HEK293T (cell line): ENCODE results near the gene CIB1.

Source experiments
- ARNT ChIP-seq: fragments of 450-650 bp; IDR thresholded peaks from 2 replicates; pipeline ENCODE4 v1.6.1; 2017; ENCODE audit warnings: mild to moderate bottlenecking
- BHLHE40 ChIP-seq: fragments of 450-650 bp; IDR thresholded peaks from 2 replicates; pipeline ENCODE4 v1.6.1; 2016; ENCODE audit warnings: mild to moderate bottlenecking, moderate library complexity, borderline replicate concordance
- FOXA1 ChIP-seq: fragments of 450-650 bp; IDR thresholded peaks from 2 replicates; pipeline ENCODE4 v1.6.1; 2016; ENCODE audit warnings: mild to moderate bottlenecking
- FOXM1 ChIP-seq: fragments of 450-650 bp; IDR thresholded peaks from 2 replicates; pipeline ENCODE4 v1.6.1; 2017; ENCODE audit warnings: mild to moderate bottlenecking, borderline replicate concordance
- HDGF ChIP-seq: fragments of 450-650 bp; IDR thresholded peaks from 2 replicates; pipeline ENCODE4 v1.6.1; 2017; ENCODE audit warnings: antibody characterized with exemption, borderline replicate concordance
- PKNOX1 ChIP-seq: fragments of 450-650 bp; IDR thresholded peaks from 2 replicates; pipeline ENCODE4 v1.6.1; 2016
- SP1 ChIP-seq: fragments of 450-650 bp; IDR thresholded peaks from 2 replicates; pipeline ENCODE4 v1.6.1; 2017
- SUZ12 ChIP-seq: fragments of 450-650 bp; IDR thresholded peaks from 2 replicates; pipeline ENCODE4 v1.6.1; 2016; ENCODE audit warnings: mild to moderate bottlenecking

DNA sequence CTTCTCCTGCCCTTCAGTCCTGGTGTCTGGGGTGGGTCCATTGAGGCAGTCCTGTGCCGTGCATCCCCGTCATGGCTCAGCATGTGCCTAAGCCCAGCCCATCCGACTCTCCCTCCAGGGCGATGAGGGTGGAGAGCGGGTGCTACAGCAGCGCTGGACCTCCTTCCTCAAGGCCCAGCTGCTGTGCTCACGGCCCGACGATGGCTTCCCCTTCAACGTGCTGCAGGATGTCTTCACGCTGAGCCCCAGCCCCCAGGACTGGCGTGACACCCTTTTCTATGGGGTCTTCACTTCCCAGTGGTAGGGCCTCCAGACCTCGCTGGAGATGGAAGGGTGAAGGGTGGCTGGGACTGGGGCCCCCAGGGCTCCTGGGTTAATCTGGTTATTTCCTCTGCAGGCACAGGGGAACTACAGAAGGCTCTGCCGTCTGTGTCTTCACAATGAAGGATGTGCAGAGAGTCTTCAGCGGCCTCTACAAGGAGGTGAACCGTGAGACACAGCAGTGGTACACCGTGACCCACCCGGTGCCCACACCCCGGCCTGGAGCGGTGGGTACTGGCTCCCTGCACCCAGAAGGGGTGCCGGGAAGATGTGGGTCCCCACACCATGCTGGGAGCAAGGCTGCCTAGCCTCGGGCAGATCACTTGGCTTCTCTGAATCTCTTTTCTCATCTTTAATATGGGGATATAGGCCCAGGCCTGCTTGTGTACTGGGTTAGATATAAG is 10.1 kb downstream of the CIB1 start:
- no peak for TF ChIP-seq BHLHE40
- TF ChIP-seq SUZ12, result no peak
- no peak for TF ChIP-seq HDGF
- no peak for TF ChIP-seq SP1
- TF ChIP-seq PKNOX1, result no peak
- TF ChIP-seq FOXM1, result no peak
- TF ChIP-seq ARNT, result no peak
- no peak for TF ChIP-seq FOXA1
